HCT116 (cell line): Measurements from ENCODE around the gene BTF3L4. TPM values are rescaled to one million over a fixed set of nuclear protein-coding genes. Genes with fewer than 3 reads are reported as not detected.
"Not testable (repeated sequence)": the region's sequence is repeated elsewhere in the genome, so short reads cannot be mapped to it uniquely, and the experiment has no call there.

ENCODE experiments used
- ATAC-seq: fragments of 200-7000 bp; cut with Tn5 transposase; 2 replicates; pipeline ENCODE4 v1.9.1; 2020; ENCODE audit warnings: mild to moderate bottlenecking, moderate library complexity
- BruUV-seq: library from RNA; stranded (reverse); fragments of 400-500 nt; replicated peaks from 2 replicates; lab custom pipeline; 2021; lab: Mats Ljungman, UMichigan
- CTCF ChIA-PET: fragments of 300-600 bp; sonication (Branson Sonifier 250); formaldehyde crosslinking; loops from one replicate; lab custom pipeline; 2021; ENCODE audit warnings: antibody characterized with exemption; lab: Charles Lee
- POLR2A ChIA-PET: fragments of 300-600, 350-600 bp; sonication (Branson Sonifier 250); formaldehyde crosslinking; loops from one replicate; lab custom pipeline; 2021; ENCODE audit warnings: antibody characterized with exemption; lab: Charles Lee
- RAD21 ChIA-PET, 2 experiments: fragments of 300-600 bp; sonication (Branson Sonifier 250); formaldehyde crosslinking; loops; one replicate each; lab custom pipeline; 2023; ENCODE audit warnings: low total read pairs in 2 of 2; ENCODE audit not compliant: uncharacterized antibody in 2 of 2, unreplicated experiment in 2 of 2, low non-redundant PET in 1 of 2; lab: Charles Lee
- DNase-seq: peaks from one replicate; pipeline ENCODE4 v3.0.0-alpha.2; 2010; ENCODE audit warnings: low read depth, low spot score
- H2AFZ ChIP-seq: fragments of 200-600 bp; shearing (Covaris generic), sonication (generic); 2 replicates; pipeline ENCODE4 v1.6.1; 2017; ENCODE audit warnings: low read depth, mixed run types, mixed read lengths, antibody characterized with exemption, low read length; ENCODE audit not compliant: poor library complexity, severe bottlenecking
- H3K27ac ChIP-seq: 2 replicates; pipeline ENCODE4 v1.5.1; 2012; ENCODE audit warnings: low read depth, low read length
- H3K27me3 ChIP-seq: fragments of 200-600 bp; sonication (generic); 2 replicates; pipeline ENCODE4 v1.6.1; 2016; ENCODE audit warnings: mixed run types, low read length, mixed read lengths; ENCODE audit not compliant: insufficient read depth
- H3K36me3 ChIP-seq, 2 experiments: fragments of 200-500 bp in 1 of 2; fragments of 200-600 bp in 1 of 2; sonication (Bioruptor generic) in 1 of 2; sonication (generic) in 1 of 2; 2 replicates each; pipeline versions ENCODE4 v1.5.1 to v1.6.1; 2014 to 2016; ENCODE audit warnings: low read length in 2 of 2, inconsistent platforms in 1 of 2, mixed read lengths in 1 of 2, mixed run types in 1 of 2; ENCODE audit not compliant: insufficient read depth in 2 of 2, control insufficient read depth in 1 of 2
- H3K4me1 ChIP-seq, 2 experiments: fragments of 200-600 bp in 1 of 2; sonication (generic) in 1 of 2; 2 replicates each; pipeline versions ENCODE4 v1.5.1 to v1.6.1; 2012 to 2017; ENCODE audit warnings: low read length in 2 of 2, inconsistent platforms in 1 of 2, mild to moderate bottlenecking in 1 of 2, mixed read lengths in 1 of 2, mixed run types in 1 of 2, moderate library complexity in 1 of 2; ENCODE audit not compliant: insufficient read depth in 2 of 2, control insufficient read depth in 1 of 2
- H3K4me2 ChIP-seq: fragments of 200-600 bp; sonication (generic); 2 replicates; pipeline ENCODE4 v1.6.1; 2017; ENCODE audit warnings: mixed run types, low read length, mixed read lengths
- H3K4me3 ChIP-seq, 2 experiments: fragments of 200-600 bp in 1 of 2; sonication (generic) in 1 of 2; replicated peaks in 1 of 2; 2 replicates each; pipeline ENCODE4 v1.5.1; 2011 to 2016; ENCODE audit warnings: low read length in 2 of 2, control low read depth in 1 of 2, low read depth in 1 of 2, mild to moderate bottlenecking in 1 of 2, mixed read lengths in 1 of 2, mixed run types in 1 of 2
- H3K79me2 ChIP-seq: fragments of 200-600 bp; sonication (generic); 2 replicates; pipeline ENCODE4 v1.6.1; 2017; ENCODE audit warnings: mild to moderate bottlenecking, mixed run types, low read length, moderate library complexity, mixed read lengths; ENCODE audit not compliant: insufficient read depth
- H3K9ac ChIP-seq: fragments of 200-600 bp; sonication (generic); 2 replicates; pipeline ENCODE4 v1.6.1; 2016; ENCODE audit warnings: low read length, mixed read lengths
- H3K9me2 ChIP-seq: fragments of 200-600 bp; sonication (generic), shearing (Covaris generic); 2 replicates; pipeline ENCODE4 v1.6.1; 2017; ENCODE audit warnings: mixed run types, mild to moderate bottlenecking, moderate library complexity; ENCODE audit not compliant: insufficient read depth
- H3K9me3 ChIP-seq, 2 experiments: fragments of 200-500 bp in 1 of 2; fragments of 200-600 bp in 1 of 2; sonication (Bioruptor generic) in 1 of 2; sonication (generic) in 1 of 2; 2 replicates each; pipeline ENCODE4 v1.6.1; 2014 to 2017; ENCODE audit warnings: low read length in 2 of 2, mixed read lengths in 2 of 2, inconsistent platforms in 1 of 2, low read depth in 1 of 2, mild to moderate bottlenecking in 1 of 2, mixed run types in 1 of 2, moderate library complexity in 1 of 2; ENCODE audit not compliant: control insufficient read depth in 1 of 2, insufficient read depth in 1 of 2
- H4K20me1 ChIP-seq: fragments of 200-600 bp; sonication (generic), shearing (Covaris generic); 2 replicates; pipeline ENCODE4 v1.6.1; 2017; ENCODE audit warnings: mixed run types, mild to moderate bottlenecking, moderate library complexity; ENCODE audit not compliant: insufficient read depth
- CBX3 ChIP-seq: IDR thresholded peaks from 2 replicates; pipeline ENCODE4 v1.6.1; 2012; ENCODE audit warnings: low read depth
- CEBPB ChIP-seq: IDR thresholded peaks from 2 replicates; pipeline ENCODE4 v1.6.1; 2012; ENCODE audit warnings: low read depth
- EGR1 ChIP-seq: IDR thresholded peaks from 2 replicates; pipeline ENCODE4 v1.6.1; 2012; ENCODE audit warnings: low read depth
- intact Hi-C: fragments of 100-400 bp; cut with micrococcal nuclease; formaldehyde crosslinking; loops from 2 replicates; pipeline ENCODE4 v1.10.0; 2022
- total RNA-seq: library from RNA; stranded (reverse); gene quantifications from one replicate; pipeline ENCODE4 v1.2.1, GENCODE V29; 2021; ENCODE audit not compliant: unreplicated experiment

BTF3L4 gene
- total RNA-seq, 1 experiment from 2014 or later: 56.6 TPM

DNA sequence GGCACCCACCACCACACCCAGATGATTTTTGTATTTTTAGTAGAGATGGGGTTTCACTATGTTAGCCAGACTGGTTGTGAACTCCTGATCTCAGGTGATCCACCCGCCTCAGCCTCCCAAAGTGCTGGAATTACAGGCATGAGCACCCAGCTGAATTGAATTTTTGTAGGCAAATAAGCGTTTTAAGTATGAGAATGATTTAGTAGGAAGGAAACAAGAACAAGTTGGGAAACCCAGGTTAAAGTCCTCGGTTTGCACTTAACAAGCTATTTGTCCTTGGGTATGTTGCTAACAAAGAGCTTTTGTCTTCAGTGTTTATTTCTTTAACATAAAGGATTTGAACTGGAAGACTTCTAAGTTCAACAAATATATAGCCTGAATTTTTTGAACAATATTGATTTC is 23.9 kb downstream of the BTF3L4 start (continued):
- TF ChIP-seq CBX3 (no peak), CEBPB (no peak), EGR1 (no peak)

DNA sequence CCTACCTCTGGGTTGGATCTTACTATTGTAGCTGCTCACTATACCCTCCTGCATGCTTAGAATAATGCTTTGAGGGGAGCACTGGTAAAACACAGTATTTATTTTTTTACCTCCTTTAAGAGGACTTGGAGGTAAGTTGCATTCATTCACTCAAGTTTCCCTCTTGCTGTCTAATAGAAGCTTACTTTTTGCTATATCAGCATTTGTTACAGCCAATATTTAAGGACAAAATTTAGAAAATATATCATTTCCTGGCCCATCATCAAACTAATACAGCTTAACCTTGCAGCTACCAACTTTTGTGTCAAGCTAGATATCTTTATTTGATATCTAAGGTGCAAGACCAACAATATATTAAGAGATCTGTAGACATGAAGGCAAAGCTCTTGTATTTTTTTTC is 31.8 kb downstream of the BTF3L4 start:
- CTCF ChIA-PET, H3K9me2 ChIP-seq, H3K4me1 ChIP-seq, H3K79me2 ChIP-seq, DNase-seq, ATAC-seq, H3K27ac ChIP-seq, BruUV-seq, H3K27me3 ChIP-seq, H3K4me3 ChIP-seq, H2AFZ ChIP-seq, H3K4me2 ChIP-seq, intact Hi-C loops, H4K20me1 ChIP-seq, H3K9ac ChIP-seq, H3K9me3 ChIP-seq, RAD21 ChIA-PET, POLR2A ChIA-PET: not testable (repeated sequence)
- H3K36me3 ChIP-seq: peaks cover 15% of the 10 kb centered on the region in 2 experiments; a peak in 3 of 4 replicates

DNA sequence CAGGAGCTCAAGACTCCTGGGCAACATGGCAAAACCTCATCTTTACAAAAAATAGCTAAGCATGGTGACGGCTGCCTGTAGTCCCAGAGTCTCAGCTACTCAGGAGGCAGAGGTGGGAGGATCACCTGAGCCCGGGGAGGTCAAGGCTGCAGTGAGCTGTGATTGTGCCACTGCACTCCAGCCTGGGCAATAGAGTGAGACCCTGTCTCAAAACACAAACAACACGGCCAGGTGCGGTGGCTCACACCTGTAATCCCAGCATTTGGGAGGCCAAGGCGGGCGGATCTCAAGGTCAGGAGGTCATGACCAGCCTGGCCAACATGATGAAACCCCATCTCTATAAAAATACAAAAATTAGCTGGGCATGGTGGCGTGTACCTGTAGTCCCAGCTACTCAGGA is 38.2 kb downstream of the BTF3L4 start:
- CTCF ChIA-PET, RAD21 ChIA-PET: not testable (repeated sequence)

More for the DNA sequence above, 38.2 kb downstream of the BTF3L4 start:
- H3K4me2 ChIP-seq, H3K79me2 ChIP-seq, H4K20me1 ChIP-seq, BruUV-seq, H3K27ac ChIP-seq, H3K27me3 ChIP-seq, H3K4me3 ChIP-seq, intact Hi-C loops, H3K9me3 ChIP-seq, H3K4me1 ChIP-seq, H3K9ac ChIP-seq, ATAC-seq, DNase-seq, H3K9me2 ChIP-seq, POLR2A ChIA-PET, H2AFZ ChIP-seq: not testable (repeated sequence)
- H3K36me3 ChIP-seq: peaks cover 6 to 15% of the 10 kb centered on the region in 2 experiments; a peak in 3 of 4 replicates
